Activated T-cell treated with anti-CD3 and anti-CD28 coated beads for 4 hours (primary cell): Measurements from ENCODE around the gene FBXW8.

Source experiments
- DNase-seq: peaks from one replicate; pipeline ENCODE4 v3.0.0-alpha.2; 2020

FBXW8 gene

GRCh38 chr12:117002051-117002817, 91.5 kb downstream of the FBXW8 start:
- no peak for DNase-seq

- DNase-seq = no peak
These were observed 93.2 kb downstream of the FBXW8 start for GRCh38 chr12:117003883-117004404.

- DNase-seq = no peak
These were observed 94.8 kb downstream of the FBXW8 start for GRCh38 chr12:117005417-117006046.

- no peak for DNase-seq
These were observed 95.6 kb downstream of the FBXW8 start for GRCh38 chr12:117006333-117006732.

- DNase-seq = no peak
These were observed 96.8 kb downstream of the FBXW8 start for GRCh38 chr12:117007577-117007976.

GRCh38 chr12:117009759-117010158, 99.0 kb downstream of the FBXW8 start:
- no peak for DNase-seq

GRCh38 chr12:117010693-117011451, 100.1 kb downstream of the FBXW8 start:
- DNase-seq = no peak

GRCh38 chr12:117011988-117012805, 101.4 kb downstream of the FBXW8 start:
- no peak for DNase-seq

- DNase-seq = no peak
These were observed 103.0 kb downstream of the FBXW8 start for GRCh38 chr12:117013726-117014125.

GRCh38 chr12:117014342-117014887, 103.7 kb downstream of the FBXW8 start:
- no peak for DNase-seq

GRCh38 chr12:117015811-117016210, 105.1 kb downstream of the FBXW8 start:
- no peak for DNase-seq

- DNase-seq = no peak
These were observed 107.1 kb downstream of the FBXW8 start for GRCh38 chr12:117017807-117018206.

GRCh38 chr12:117018276-117018675, 107.5 kb downstream of the FBXW8 start:
- no peak for DNase-seq

GRCh38 chr12:117018685-117019084, 107.9 kb downstream of the FBXW8 start:
- no peak for DNase-seq

GRCh38 chr12:117019866-117020265, 109.1 kb downstream of the FBXW8 start:
- no peak for DNase-seq

GRCh38 chr12:117020536-117021220, 109.9 kb downstream of the FBXW8 start:
- DNase-seq = no peak

- DNase-seq = no peak
These were observed 111.7 kb downstream of the FBXW8 start for GRCh38 chr12:117022465-117022864.

- DNase-seq = no peak
These were observed 113.5 kb downstream of the FBXW8 start for GRCh38 chr12:117023998-117024960.

GRCh38 chr12:117024961-117025480, 114.3 kb downstream of the FBXW8 start:
- DNase-seq = no peak

- peak; percentile 20 for DNase-seq
These were observed 114.9 kb downstream of the FBXW8 start for GRCh38 chr12:117025481-117026151.
